MM.1S (cell line): ENCODE data around the gene ME2.
"Not testable (repeated sequence)": the region's sequence is repeated elsewhere in the genome, so short reads cannot be mapped to it uniquely, and the experiment has no call there.

Experiments
- DNase-seq: peaks from one replicate; pipeline ENCODE4 v3.0.0-alpha.2; 2015
- H2AFZ ChIP-seq: fragments of 300-600 bp; sonication (generic); 2 replicates; pipeline ENCODE4 v1.6.0; 2016; ENCODE audit warnings: antibody characterized with exemption, low read length
- H3F3A ChIP-seq: fragments of 300-600 bp; sonication (generic); 2 replicates; pipeline ENCODE4 v1.6.1; 2016; ENCODE audit warnings: mild to moderate bottlenecking, antibody characterized with exemption, low read length, moderate library complexity, mixed read lengths; ENCODE audit not compliant: insufficient read depth
- H3K27ac ChIP-seq: fragments of 300-600 bp; sonication (generic); 2 replicates; pipeline ENCODE4 v1.5.1; 2016; ENCODE audit warnings: mild to moderate bottlenecking, low read length
- H3K27me3 ChIP-seq: fragments of 300-600 bp; sonication (generic); replicated peaks from 2 replicates; pipeline ENCODE4 v1.6.0; 2016; ENCODE audit warnings: low read length; ENCODE audit not compliant: insufficient read depth
- H3K36me3 ChIP-seq: fragments of 300-600 bp; sonication (generic); replicated peaks from 2 replicates; pipeline ENCODE4 v1.6.1; 2016; ENCODE audit warnings: mild to moderate bottlenecking, low read length, mixed read lengths; ENCODE audit not compliant: insufficient read depth
- H3K4me1 ChIP-seq: fragments of 300-600 bp; sonication (generic); 2 replicates; pipeline ENCODE4 v1.6.1; 2016; ENCODE audit warnings: low read length, mixed read lengths
- H3K4me2 ChIP-seq: fragments of 300-600 bp; sonication (generic); 2 replicates; pipeline ENCODE4 v1.6.0; 2016; ENCODE audit warnings: low read depth, low read length
- H3K4me3 ChIP-seq: fragments of 300-600 bp; sonication (generic); 2 replicates; pipeline ENCODE4 v1.5.1; 2016; ENCODE audit warnings: low read length, mixed read lengths
- H3K79me2 ChIP-seq: fragments of 300-600 bp; sonication (generic); 2 replicates; pipeline ENCODE4 v1.6.1; 2016; ENCODE audit warnings: mixed run types, low read length, mixed read lengths
- H3K9ac ChIP-seq: fragments of 300-600 bp; sonication (generic); 2 replicates; pipeline ENCODE4 v1.6.1; 2016; ENCODE audit warnings: low read length, mixed read lengths
- H3K9me2 ChIP-seq: fragments of 300-600 bp; sonication (generic); replicated peaks from 2 replicates; pipeline ENCODE4 v1.6.1; 2016; ENCODE audit warnings: mild to moderate bottlenecking, low read length, mixed read lengths; ENCODE audit not compliant: insufficient read depth
- H3K9me3 ChIP-seq: fragments of 300-600 bp; sonication (generic); replicated peaks from 2 replicates; pipeline ENCODE4 v1.6.1; 2016; ENCODE audit warnings: mild to moderate bottlenecking, low read length, mixed read lengths; ENCODE audit not compliant: insufficient read depth
- H4K20me1 ChIP-seq: fragments of 300-600 bp; sonication (generic); 2 replicates; pipeline ENCODE4 v1.6.1; 2016; ENCODE audit warnings: mild to moderate bottlenecking, low read length, moderate library complexity, mixed read lengths; ENCODE audit not compliant: insufficient read depth
- CTCF ChIP-seq: fragments of 300-600 bp; sonication (generic); IDR thresholded peaks from 2 replicates; pipeline ENCODE4 v1.5.1; 2016; ENCODE audit warnings: antibody characterized with exemption, low read length, mixed read lengths
- EZH2 ChIP-seq: fragments of 300-600 bp; sonication (generic); optimal IDR thresholded peaks from 2 replicates; pipeline ENCODE3; 2017; ENCODE audit warnings: low read depth, mild to moderate bottlenecking, antibody characterized with exemption, low read length, mixed read lengths
- EZH2phosphoT487 ChIP-seq: fragments of 300-600 bp; sonication (generic); IDR thresholded peaks from 2 replicates; pipeline ENCODE4 v1.6.1; 2018; ENCODE audit warnings: antibody characterized with exemption, low read length

ME2 gene

GRCh38 chr18:50832754-50833153 lies 46.2 kb upstream of the ME2 start:
- Histone ChIP-seq H3K27ac (no peak overlapping the region), H3K36me3 (no peaks in the 10 kb centered on the region), H3K4me2 (no peak overlapping the region), H4K20me1 (no peaks in the 10 kb centered on the region), H3K9ac (no peak overlapping the region), H3K79me2 (no peaks in the 10 kb centered on the region), H3K4me3 (no peak overlapping the region), H3K4me1 (peaks cover 12% of the 10 kb centered on the region), H3K9me3 (no peaks in the 10 kb centered on the region), H2AFZ (no peak overlapping the region), H3F3A (no peaks in the 10 kb centered on the region), H3K27me3 (no peaks in the 10 kb centered on the region), H3K9me2 (no peaks in the 10 kb centered on the region)
- TF ChIP-seq CTCF (no peak), EZH2phosphoT487 (no peak), EZH2 (no peak)
- DNase-seq = no peak

- not testable (repeated sequence) for H3K27me3 ChIP-seq, H3K9ac ChIP-seq, H3K79me2 ChIP-seq, H4K20me1 ChIP-seq, H3K4me3 ChIP-seq, H3K27ac ChIP-seq, H3K9me2 ChIP-seq, H3F3A ChIP-seq, H3K36me3 ChIP-seq, H2AFZ ChIP-seq, H3K9me3 ChIP-seq, DNase-seq, H3K4me2 ChIP-seq
- peaks cover 12% of the 10 kb centered on the region for H3K4me1 ChIP-seq
These were observed 45.4 kb upstream of the ME2 start for GRCh38 chr18:50833496-50833895.

DNA sequence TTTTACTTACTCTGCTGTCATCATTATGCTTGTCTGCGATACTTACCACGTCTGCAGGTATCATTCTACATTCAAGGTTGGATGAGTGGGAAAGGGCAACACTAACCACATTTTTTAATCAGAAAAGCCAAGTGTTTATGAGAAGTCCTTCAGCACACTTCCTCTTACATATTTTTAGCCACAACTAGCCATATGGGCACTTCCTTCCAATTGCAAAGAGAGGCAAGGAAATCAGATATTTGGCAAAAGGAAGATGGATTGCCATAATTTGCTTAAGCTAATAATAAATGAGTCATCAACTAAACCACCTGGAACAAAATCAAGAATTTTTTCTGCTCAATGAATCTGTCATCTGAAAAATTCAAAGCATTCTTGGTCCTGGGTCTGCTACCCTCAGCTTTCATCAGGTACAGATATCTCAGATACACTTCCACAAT lies 42.4 kb upstream of the ME2 start:
- no peaks in the 10 kb centered on the region for H3K36me3 ChIP-seq
- no peak overlapping the region for H3K27ac ChIP-seq
- H3K4me3 ChIP-seq = no peak overlapping the region
- H3K4me1 ChIP-seq = peaks cover 12% of the 10 kb centered on the region
- H3K4me2 ChIP-seq = peak overlapping the region; percentile 5; the same call in 1 of the 2 replicates
- H3K9ac ChIP-seq = no peak overlapping the region
- H3K79me2 ChIP-seq = no peaks in the 10 kb centered on the region
- TF ChIP-seq EZH2 = no peak
- no peak for TF ChIP-seq CTCF
- no peak for TF ChIP-seq EZH2phosphoT487
- H3K27me3 ChIP-seq = no peaks in the 10 kb centered on the region
- no peaks in the 10 kb centered on the region for H3K9me2 ChIP-seq
- no peaks in the 10 kb centered on the region for H3F3A ChIP-seq
- peak; percentile 38 for DNase-seq
- H3K9me3 ChIP-seq = no peaks in the 10 kb centered on the region
- H2AFZ ChIP-seq = peak overlapping the region; percentile 9
- H4K20me1 ChIP-seq = no peaks in the 10 kb centered on the region

DNA sequence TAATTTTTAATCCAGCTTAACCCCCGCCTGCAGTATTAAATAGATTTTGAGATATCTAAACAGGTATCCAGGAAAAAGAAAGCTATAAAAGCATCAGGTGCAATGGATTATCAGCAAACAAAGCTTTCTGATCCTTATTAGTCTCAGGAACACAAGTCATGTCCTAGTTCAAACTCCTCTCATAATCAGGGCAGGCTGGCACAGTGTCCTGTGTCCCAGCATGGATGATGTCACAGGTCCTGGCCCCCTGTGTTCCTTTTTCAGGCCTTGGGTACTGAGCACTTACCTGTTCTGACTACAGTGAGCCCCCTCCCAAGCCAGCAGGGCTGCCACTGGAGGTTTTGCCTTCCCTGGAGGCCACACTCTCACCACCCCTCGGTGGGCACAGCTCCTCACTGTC lies 39.6 kb upstream of the ME2 start:
- H3F3A ChIP-seq = no peaks in the 10 kb centered on the region
- H3K4me3 ChIP-seq = no peak overlapping the region
- TF ChIP-seq EZH2 (no peak), CTCF (no peak), EZH2phosphoT487 (no peak)
- no peak for DNase-seq
- no peak overlapping the region for H3K27ac ChIP-seq
- H3K79me2 ChIP-seq = no peaks in the 10 kb centered on the region
- no peaks in the 10 kb centered on the region for H3K36me3 ChIP-seq
- H3K9ac ChIP-seq = no peak overlapping the region
- H4K20me1 ChIP-seq = no peaks in the 10 kb centered on the region
- no peak overlapping the region for H3K4me2 ChIP-seq
- H3K9me2 ChIP-seq = no peaks in the 10 kb centered on the region
- no peak overlapping the region for H2AFZ ChIP-seq
- H3K9me3 ChIP-seq = no peaks in the 10 kb centered on the region
- peaks cover 12% of the 10 kb centered on the region for H3K4me1 ChIP-seq
- no peaks in the 10 kb centered on the region for H3K27me3 ChIP-seq
